ENCODE data around the gene ZNF331. TPM values are rescaled to one million over a fixed set of nuclear protein-coding genes. Genes with fewer than 3 reads are reported as not detected.
A peak's percentile ranks its signal among the peaks of the same experiment; 100 is the strongest.
"Not testable (repeated sequence)": the region's sequence is repeated elsewhere in the genome, so short reads cannot be mapped to it uniquely, and the experiment has no call there.

Gene ZNF331
- 10 to 100 TPM in 1 of 4 donors, 1 to 10 TPM in 3; 4.8 to 12.6 (median 7.0) TPM for total RNA-seq

DNA sequence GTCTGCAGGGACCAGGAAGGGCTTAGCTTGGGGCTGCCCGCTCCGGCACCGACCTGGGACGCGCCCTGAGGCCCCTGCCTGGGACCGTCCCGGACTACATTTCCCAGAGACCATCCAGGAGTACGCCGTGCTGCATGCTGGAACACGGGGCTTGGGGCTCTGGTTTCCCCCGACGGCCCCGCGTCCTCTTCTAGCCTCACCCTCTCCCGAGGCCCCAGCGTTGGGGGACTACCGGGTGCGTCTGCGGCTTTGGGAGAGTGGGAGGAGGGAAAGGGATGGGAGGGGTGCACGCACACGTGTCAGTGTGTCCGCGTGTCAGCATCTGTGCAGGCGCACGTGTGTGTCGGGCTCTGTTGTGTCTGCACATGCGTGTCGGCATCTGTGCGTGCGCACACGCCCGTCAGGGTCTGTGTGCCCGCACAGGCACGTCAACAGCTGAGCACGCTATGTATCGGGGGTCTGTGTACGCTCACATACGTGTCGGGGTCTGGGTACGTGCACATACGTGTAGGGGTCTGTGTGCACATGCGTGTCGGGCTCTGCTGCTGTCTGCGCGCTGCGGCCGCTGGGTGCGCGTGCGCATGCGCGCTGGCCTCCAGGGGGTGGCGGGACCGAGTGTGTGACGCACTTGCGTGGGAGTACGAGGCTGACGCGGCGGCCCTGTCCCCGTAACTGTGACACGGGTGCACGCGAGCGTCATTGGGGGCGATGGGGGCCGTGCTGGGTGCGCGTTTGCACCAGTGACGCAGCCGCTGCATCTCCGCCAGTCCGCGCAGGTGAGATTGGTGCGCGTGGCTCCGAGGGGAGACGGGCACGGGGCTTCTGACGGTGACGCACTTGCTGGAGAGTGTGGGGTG lies at the start of gene ZNF331:
TSS of gene ZNF331 (plus strand) at position 625 of the 857 bp plus-strand sequence. CDS start 31,232 bp downstream, outside the sequence.
- H3K9me3 ChIP-seq = no peaks in the 10 kb centered on the region
- H3K27me3 ChIP-seq = no peaks in the 10 kb centered on the region
- H3K36me3 ChIP-seq = peaks cover 0 to 3% of the 10 kb centered on the region in 2 donors
- intact Hi-C loops (cut with DNase I; ENCODE audit: low total_unique reads) (loop anchor here (2.0 kb wide), 1 partner anchor 17 kb away; no protein-coding TSS in a partner anchor), in situ Hi-C loops (cut with MboI; ENCODE audit: low sequenced_read_pairs in 4 of 4) (no loop called here)
- H3K4me3 ChIP-seq = peak within 1 kb of the TSS; percentile 44 to 91 (median 75)
- peaks cover 0 to 3% of the 10 kb centered on the region in 2 donors for H3K4me1 ChIP-seq
- peak within 1 kb of the TSS; percentile 67 to 90 (median 86) for H3K27ac ChIP-seq
- DNase-seq = peak; percentile 53 to 77
- ATAC-seq = peak; percentile 85 to 92
- TF ChIP-seq, protein P1, sequence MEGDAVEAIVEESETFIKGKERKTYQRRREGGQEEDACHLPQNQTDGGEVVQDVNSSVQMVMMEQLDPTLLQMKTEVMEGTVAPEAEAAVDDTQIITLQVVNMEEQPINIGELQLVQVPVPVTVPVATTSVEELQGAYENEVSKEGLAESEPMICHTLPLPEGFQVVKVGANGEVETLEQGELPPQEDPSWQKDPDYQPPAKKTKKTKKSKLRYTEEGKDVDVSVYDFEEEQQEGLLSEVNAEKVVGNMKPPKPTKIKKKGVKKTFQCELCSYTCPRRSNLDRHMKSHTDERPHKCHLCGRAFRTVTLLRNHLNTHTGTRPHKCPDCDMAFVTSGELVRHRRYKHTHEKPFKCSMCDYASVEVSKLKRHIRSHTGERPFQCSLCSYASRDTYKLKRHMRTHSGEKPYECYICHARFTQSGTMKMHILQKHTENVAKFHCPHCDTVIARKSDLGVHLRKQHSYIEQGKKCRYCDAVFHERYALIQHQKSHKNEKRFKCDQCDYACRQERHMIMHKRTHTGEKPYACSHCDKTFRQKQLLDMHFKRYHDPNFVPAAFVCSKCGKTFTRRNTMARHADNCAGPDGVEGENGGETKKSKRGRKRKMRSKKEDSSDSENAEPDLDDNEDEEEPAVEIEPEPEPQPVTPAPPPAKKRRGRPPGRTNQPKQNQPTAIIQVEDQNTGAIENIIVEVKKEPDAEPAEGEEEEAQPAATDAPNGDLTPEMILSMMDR (IDR thresholded peaks at IDR 0.05 in 4 of 5, conservative IDR thresholded peaks at IDR 0.05 in 1 of 5) = peak; percentile 47 to 71 (median 55)
- peak; percentile 64 to 69 for TF ChIP-seq POLR2A (IDR thresholded peaks at IDR 0.05)

- Histone ChIP-seq H3K27me3 (no peaks in the 10 kb centered on the region), H3K9me3 (peaks cover 0 to 7% (median 4%) of the 10 kb centered on the region in 3 donors), H3K36me3 (peaks cover 0 to 29% of the 10 kb centered on the region in 2 donors), H3K27ac (no peak overlapping the region), H3K4me1 (no peaks in the 10 kb centered on the region), H3K4me3 (no peak overlapping the region)
- DNase-seq (no peak), ATAC-seq (no peak)
- TF ChIP-seq, protein P1 (IDR thresholded peaks at IDR 0.05 in 4 of 5, conservative IDR thresholded peaks at IDR 0.05 in 1 of 5) = no peak
- no peak for TF ChIP-seq POLR2A (IDR thresholded peaks at IDR 0.05)
- intact Hi-C loops (cut with DNase I; ENCODE audit: low total_unique reads) (no loop called here), in situ Hi-C loops (cut with MboI; ENCODE audit: low sequenced_read_pairs in 4 of 4) (no loop called here)
Measured at GRCh38 chr19:53492153-53492552, 45.8 kb upstream of the ZNF331 start.

DNA sequence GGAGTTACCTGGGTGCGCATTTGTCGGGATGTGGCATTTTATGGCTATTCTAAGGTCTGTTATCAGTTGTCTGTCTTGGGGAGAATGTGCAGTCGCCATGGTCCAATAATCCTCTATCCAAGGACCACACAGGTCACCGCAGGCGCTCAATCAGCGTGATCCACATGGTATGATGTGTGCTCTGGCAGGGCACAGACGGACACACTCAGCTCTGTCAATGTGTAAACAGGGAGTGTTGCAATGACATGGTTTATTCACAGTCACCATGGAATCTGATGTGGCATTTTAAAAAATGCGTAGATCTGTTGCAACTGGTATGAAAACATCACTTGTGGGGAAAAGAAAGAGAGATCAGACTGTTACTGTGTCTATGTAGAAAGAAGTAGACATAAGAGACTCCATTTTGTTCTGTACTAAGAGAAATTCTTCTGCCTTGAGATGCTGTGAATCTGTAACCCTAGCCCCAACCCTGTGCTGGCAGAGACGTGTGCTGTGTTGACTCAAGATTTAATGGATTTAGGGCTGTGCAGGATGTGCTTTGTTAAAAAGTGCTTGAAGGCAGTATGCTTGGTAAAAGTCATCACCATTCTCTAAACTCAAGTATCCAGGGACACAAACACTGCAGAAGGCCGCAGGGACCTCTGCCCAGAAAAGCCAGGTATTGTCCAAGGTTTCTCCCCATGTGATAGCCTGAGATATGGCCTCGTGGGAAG lies 40.5 kb upstream of the ZNF331 start:
- H3K4me3 ChIP-seq; H3K27me3 ChIP-seq; ATAC-seq; H3K36me3 ChIP-seq; DNase-seq; intact Hi-C loops (cut with DNase I; ENCODE audit: low total_unique reads); H3K9me3 ChIP-seq; in situ Hi-C loops (cut with MboI; ENCODE audit: low sequenced_read_pairs in 4 of 4); H3K4me1 ChIP-seq: not testable (repeated sequence)
- peak overlapping the region in 1 of 4 donors; percentile 49 for H3K27ac ChIP-seq

- H3K27ac ChIP-seq = peak overlapping the region in 2 of 4 donors; percentile 25 to 49
- DNase-seq; H3K36me3 ChIP-seq; intact Hi-C loops (cut with DNase I; ENCODE audit: low total_unique reads); in situ Hi-C loops (cut with MboI; ENCODE audit: low sequenced_read_pairs in 4 of 4); H3K4me1 ChIP-seq; ATAC-seq; H3K9me3 ChIP-seq; H3K27me3 ChIP-seq: not testable (repeated sequence)
- peak overlapping the region in 1 of 4 donors; percentile 20 for H3K4me3 ChIP-seq
Measured at GRCh38 chr19:53498024-53498395, 39.9 kb upstream of the ZNF331 start.

- in situ Hi-C loops (cut with MboI; ENCODE audit: low sequenced_read_pairs in 4 of 4) = loop anchor here in 1 of 4 donors (25.0 kb wide), 1 partner anchor 316 kb away; the partner anchor contains the start of gene ZNF665
- DNase-seq = not testable (repeated sequence)
Measured at GRCh38 chr19:53503151-53503550, 34.8 kb upstream of the ZNF331 start.

GRCh38 chr19:53503671-53504364 lies 34.1 kb upstream of the ZNF331 start:
- H3K36me3 ChIP-seq; DNase-seq; H3K4me1 ChIP-seq; H3K27me3 ChIP-seq; H3K4me3 ChIP-seq; H3K9me3 ChIP-seq; intact Hi-C loops (cut with DNase I; ENCODE audit: low total_unique reads): not testable (repeated sequence)
- in situ Hi-C loops (cut with MboI; ENCODE audit: low sequenced_read_pairs in 4 of 4) = loop anchor here in 1 of 4 donors (25.0 kb wide), 1 partner anchor 317 kb away; the partner anchor contains the start of gene ZNF665
- peak in 1 of 2 donors; percentile 70 for ATAC-seq
- peak overlapping the region in 1 of 4 donors; percentile 71 for H3K27ac ChIP-seq

More at GRCh38 chr19:53503151-53503550, 34.8 kb upstream of the ZNF331 start:
- H3K27me3 ChIP-seq; H3K4me1 ChIP-seq; intact Hi-C loops (cut with DNase I; ENCODE audit: low total_unique reads); H3K4me3 ChIP-seq; ATAC-seq; H3K9me3 ChIP-seq; H3K36me3 ChIP-seq: not testable (repeated sequence)
- H3K27ac ChIP-seq = peak overlapping the region in 1 of 4 donors; percentile 47

- H3K4me1 ChIP-seq; intact Hi-C loops (cut with DNase I; ENCODE audit: low total_unique reads); H3K9me3 ChIP-seq; H3K27me3 ChIP-seq; DNase-seq; H3K36me3 ChIP-seq: not testable (repeated sequence)
- in situ Hi-C loops (cut with MboI; ENCODE audit: low sequenced_read_pairs in 4 of 4) = loop anchor here in 1 of 4 donors (25.0 kb wide), 1 partner anchor 317 kb away; the partner anchor contains the start of gene ZNF665
- peak overlapping the region in 3 of 4 donors; percentile 25 to 71 (median 43) for H3K27ac ChIP-seq
- peak overlapping the region in 2 of 4 donors; percentile 29 to 36 for H3K4me3 ChIP-seq
- ATAC-seq = peak; percentile 39 to 44
Measured at GRCh38 chr19:53504365-53504703, 33.6 kb upstream of the ZNF331 start.
